ENCODE measurements around the gene SORCS2. TPM values are rescaled to one million over a fixed set of nuclear protein-coding genes. Genes with fewer than 3 reads are reported as not detected.

SORCS2 gene
- total RNA-seq, 2 donors from 2014 or later = 0.54 to 0.74 TPM

- no peak overlapping the region for H3K4me3 ChIP-seq
- H3K4me1 ChIP-seq = no peaks in the 10 kb centered on the region
- no peak overlapping the region for H3K9ac ChIP-seq (ENCODE audit: low read depth in 2 of 2, low read length in 2 of 2)
- intact Hi-C loops (cut with DNase I) = no loop called here
- no peaks in the 10 kb centered on the region for H3K36me3 ChIP-seq
- H3K27me3 ChIP-seq = no peaks in the 10 kb centered on the region
- H3K27ac ChIP-seq = no peak overlapping the region
- DNase-seq = no peak
- H3K9me3 ChIP-seq = no peaks in the 10 kb centered on the region
- no peak for TF ChIP-seq CTCF (IDR thresholded peaks at IDR 0.05)
Measured at GRCh38 chr4:7733801-7734650, 541.7 kb downstream of the SORCS2 start.

DNA sequence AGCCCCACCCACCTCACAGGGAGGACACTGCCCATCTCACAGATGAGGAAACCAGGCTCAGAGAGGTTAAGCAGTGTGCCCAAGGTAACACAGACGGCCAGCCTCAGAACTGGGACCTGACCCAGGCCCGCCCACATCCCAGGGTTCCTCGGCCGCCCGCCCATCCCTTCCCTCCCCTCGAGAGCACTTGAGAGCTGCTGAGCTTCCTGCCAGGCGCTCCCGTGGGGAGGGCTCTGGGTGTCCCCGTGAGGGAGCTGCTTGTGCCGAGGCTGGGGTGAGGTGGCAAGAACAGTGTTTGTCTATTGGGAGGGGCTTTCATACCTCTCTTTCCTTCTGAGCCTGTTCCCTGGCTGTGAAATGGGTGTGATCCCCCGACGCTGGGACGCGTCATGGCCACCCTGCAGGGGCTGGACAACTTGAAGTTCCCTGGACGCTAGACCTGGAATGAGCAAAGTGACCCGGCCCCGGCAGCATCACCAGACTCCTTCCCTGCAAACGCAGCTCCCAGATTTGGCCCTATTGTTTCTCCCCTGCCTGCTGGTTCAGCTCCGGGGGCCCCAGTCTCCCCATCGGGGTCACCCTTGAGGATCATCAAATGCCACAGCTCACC, 542.4 kb downstream of the SORCS2 start:
- Histone ChIP-seq H3K27me3 (no peaks in the 10 kb centered on the region), H3K36me3 (no peaks in the 10 kb centered on the region), H3K4me3 (no peak overlapping the region), H3K27ac (no peak overlapping the region), H3K9ac (ENCODE audit: low read depth in 2 of 2, low read length in 2 of 2) (no peak overlapping the region), H3K9me3 (no peaks in the 10 kb centered on the region), H3K4me1 (no peaks in the 10 kb centered on the region)
- intact Hi-C loops (cut with DNase I) = no loop called here
- TF ChIP-seq CTCF (IDR thresholded peaks at IDR 0.05) = no peak
- no peak for DNase-seq

DNA sequence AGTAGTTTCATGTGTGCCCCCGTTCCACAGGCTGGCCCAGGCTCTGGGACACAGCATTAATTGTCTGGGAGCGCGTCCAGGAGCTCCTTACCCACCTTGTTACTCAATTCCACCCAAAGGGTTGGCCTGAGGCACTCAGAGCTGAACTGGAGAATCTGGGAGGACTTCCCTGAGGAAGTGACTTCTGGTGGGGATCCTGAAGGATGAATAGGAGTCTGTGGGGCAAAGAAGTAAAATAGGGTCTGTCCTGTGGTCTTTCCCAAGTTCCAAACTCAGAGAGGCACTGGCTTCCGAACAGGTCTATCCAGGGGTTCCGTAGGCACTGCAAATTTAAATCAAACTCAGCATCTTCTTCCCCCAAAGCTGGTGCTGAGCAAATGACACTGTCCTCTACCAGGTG, 543.1 kb downstream of the SORCS2 start:
- no peaks in the 10 kb centered on the region for H3K9me3 ChIP-seq
- no peak overlapping the region for H3K27ac ChIP-seq
- H3K36me3 ChIP-seq = no peaks in the 10 kb centered on the region
- intact Hi-C loops (cut with DNase I) = no loop called here
- TF ChIP-seq CTCF (IDR thresholded peaks at IDR 0.05) = no peak
- H3K4me1 ChIP-seq = no peaks in the 10 kb centered on the region
- no peak overlapping the region for H3K9ac ChIP-seq (ENCODE audit: low read depth in 2 of 2, low read length in 2 of 2)
- H3K27me3 ChIP-seq = no peaks in the 10 kb centered on the region
- H3K4me3 ChIP-seq = no peak overlapping the region
- DNase-seq = no peak

DNA sequence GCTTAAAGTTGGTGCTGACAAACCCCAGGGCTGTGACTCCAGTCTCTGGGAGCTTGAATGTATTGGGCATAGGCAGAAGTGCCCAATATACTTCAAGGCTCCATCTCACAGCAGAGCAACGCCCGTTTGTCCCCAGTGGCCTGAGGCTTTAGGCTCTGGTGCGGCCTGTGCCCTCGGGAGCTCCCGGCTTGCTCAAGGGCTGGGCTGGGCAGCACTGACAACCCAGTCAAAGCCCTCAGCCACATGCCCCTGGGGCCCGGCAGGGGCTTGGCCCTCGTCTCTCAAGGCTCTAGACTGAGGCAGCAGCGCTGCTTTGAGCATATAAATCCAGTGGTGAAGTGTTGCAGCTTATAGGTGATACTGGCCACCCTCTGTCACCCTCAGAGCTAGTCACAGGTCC, 543.6 kb downstream of the SORCS2 start:
- no peaks in the 10 kb centered on the region for H3K4me1 ChIP-seq
- intact Hi-C loops (cut with DNase I) = no loop called here
- no peaks in the 10 kb centered on the region for H3K36me3 ChIP-seq
- TF ChIP-seq CTCF (IDR thresholded peaks at IDR 0.05) = no peak
- no peak overlapping the region for H3K4me3 ChIP-seq
- no peaks in the 10 kb centered on the region for H3K9me3 ChIP-seq
- no peaks in the 10 kb centered on the region for H3K27me3 ChIP-seq
- H3K27ac ChIP-seq = no peak overlapping the region
- no peak overlapping the region for H3K9ac ChIP-seq (ENCODE audit: low read depth in 2 of 2, low read length in 2 of 2)
- no peak for DNase-seq

DNA sequence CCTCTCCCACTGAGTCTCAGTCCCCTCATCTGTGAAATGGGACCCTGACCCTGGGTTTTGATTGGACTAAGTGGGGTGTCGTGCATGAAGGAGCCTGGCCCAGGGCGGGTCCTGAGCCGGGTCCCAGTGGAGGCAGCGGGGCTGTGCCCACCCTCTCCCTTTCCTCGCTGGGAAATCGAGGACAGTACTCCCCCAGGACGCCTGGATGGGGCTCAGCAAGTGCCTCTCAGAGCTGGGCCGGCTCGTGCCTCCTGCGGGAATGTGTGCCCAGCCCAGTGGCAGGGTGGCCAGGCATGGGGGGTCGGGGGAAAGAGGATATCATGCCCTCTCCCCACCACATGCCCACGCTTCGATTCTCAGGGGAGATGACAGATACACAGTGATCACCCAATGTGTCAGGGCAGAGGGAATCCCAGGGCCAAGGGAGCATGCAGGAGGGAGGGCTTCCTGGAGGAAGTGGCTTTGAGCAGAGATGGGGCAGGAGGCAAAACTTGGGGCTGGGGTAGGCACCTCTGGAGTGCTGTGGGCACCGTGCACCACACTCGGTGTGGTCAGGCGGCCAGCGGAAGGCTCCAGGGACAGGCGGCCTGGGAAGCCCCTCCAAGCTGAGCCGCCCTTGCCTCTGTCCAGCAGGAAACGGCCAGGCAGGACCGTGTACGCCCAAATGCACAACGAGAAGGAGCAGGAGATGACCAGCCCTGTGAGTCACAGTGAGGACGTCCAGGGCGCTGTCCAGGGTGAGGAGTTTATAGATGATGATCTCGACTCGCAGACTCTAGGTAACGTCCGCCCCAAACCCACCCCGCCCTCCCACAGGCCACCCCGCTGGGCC, 544.3 kb downstream of the SORCS2 start:
- no peak for TF ChIP-seq CTCF (IDR thresholded peaks at IDR 0.05)
- H3K4me1 ChIP-seq = no peaks in the 10 kb centered on the region
- intact Hi-C loops (cut with DNase I) = no loop called here
- no peak overlapping the region for H3K4me3 ChIP-seq
- no peak overlapping the region for H3K27ac ChIP-seq
- H3K36me3 ChIP-seq = no peaks in the 10 kb centered on the region
- no peaks in the 10 kb centered on the region for H3K27me3 ChIP-seq
- H3K9ac ChIP-seq (ENCODE audit: low read depth in 2 of 2, low read length in 2 of 2) = no peak overlapping the region
- DNase-seq = no peak
- no peaks in the 10 kb centered on the region for H3K9me3 ChIP-seq
